NT2/D1 (cell line): ENCODE results near the gene SMG9.

Source experiments
- SUZ12 ChIP-seq: IDR thresholded peaks from 2 replicates; pipeline ENCODE4 v1.6.1; 2011; ENCODE audit not compliant: insufficient read length, insufficient read depth; ENCODE audit errors: extremely low read depth
- YY1 ChIP-seq: IDR thresholded peaks from 2 replicates; pipeline ENCODE4 v1.6.1; 2011; ENCODE audit not compliant: insufficient read length, insufficient read depth

- no peak for TF ChIP-seq SUZ12
- no peak for TF ChIP-seq YY1
Observed at GRCh38 chr19:43781630-43782310, 27.0 kb upstream of the SMG9 start.
